Heart left ventricle (tissue), 16 donors: ENCODE data around the gene PPCS. TPM values are rescaled to one million over a fixed set of nuclear protein-coding genes. Genes with fewer than 3 reads are reported as not detected.

ENCODE experiments used
- ATAC-seq, 4 donors: fragments of 200-7000 bp; cut with Tn5 transposase; one replicate each; pipeline ENCODE4 v1.9.1; 2020 to 2022; ENCODE audit warnings: moderate library complexity in 4 of 4, mild to moderate bottlenecking in 3 of 4, moderate number of reproducible peaks in 1 of 4
- DNase-seq, 5 donors: peaks; one replicate each; pipeline ENCODE4 v3.0.0-alpha.2; 2020
- H3K27ac ChIP-seq, 12 donors: fragments of 200-600 bp; sonication (generic) in 4 of 12; one replicate each; pipeline versions ENCODE4 v1.5.0 to v1.8.0; 2016 to 2022; ENCODE audit warnings: mild to moderate bottlenecking in 2 of 12
- H3K27me3 ChIP-seq, 9 donors: fragments of 200-600 bp; sonication (generic) in 2 of 9; one replicate each; pipeline versions ENCODE4 v1.5.1 to v1.8.0; 2016 to 2022; ENCODE audit warnings: mild to moderate bottlenecking in 3 of 9
- H3K36me3 ChIP-seq, 9 donors: fragments of 200-600 bp; sonication (generic) in 2 of 9; one replicate each; pipeline versions ENCODE4 v1.5.0 to v1.8.0; 2018 to 2022; ENCODE audit warnings: mild to moderate bottlenecking in 2 of 9
- H3K4me1 ChIP-seq, 12 donors: fragments of 200-600 bp; sonication (generic) in 4 of 12; one replicate each; pipeline versions ENCODE4 v1.5.0 to v1.8.0; 2016 to 2022; ENCODE audit warnings: mild to moderate bottlenecking in 3 of 12
- H3K4me3 ChIP-seq, 12 donors: fragments of 200-600 bp; sonication (generic) in 4 of 12; one replicate each; pipeline versions ENCODE4 v1.5.0 to v1.8.0; 2017 to 2022; ENCODE audit warnings: mild to moderate bottlenecking in 9 of 12, moderate library complexity in 4 of 12
- H3K9me3 ChIP-seq, 12 donors: fragments of 200-600 bp; sonication (generic) in 4 of 12; one replicate each; pipeline versions ENCODE4 v1.5.0 to v1.8.0; 2016 to 2022; ENCODE audit warnings: mild to moderate bottlenecking in 1 of 12
- CTCF ChIP-seq, 12 donors: fragments of 200-600 bp; sonication (generic) in 4 of 12; IDR thresholded peaks; one replicate each; pipeline versions ENCODE4 v1.5.0 to v1.8.0; 2018 to 2022; ENCODE audit warnings: antibody characterized with exemption in 12 of 12, mild to moderate bottlenecking in 5 of 12
- POLR2A ChIP-seq, 2 donors: fragments of 450-650 bp; IDR thresholded peaks; one replicate each; pipeline ENCODE4 v1.6.1; 2017; ENCODE audit warnings: antibody characterized with exemption in 2 of 2, mild to moderate bottlenecking in 2 of 2, moderate library complexity in 2 of 2
- WGBS, 4 donors: extraction: QIAGEN DNeasy Blood & Tissue Kit in 2 of 4; methylation state at CpG; one replicate each; pipeline versions ENCODE4 v1.1.5 to v1.1.7; 2013 to 2018; 5-methylcytosine and 5-hydroxymethylcytosine counted together
- intact Hi-C, 10 donors: fragments of 100-400 bp; cut with DNase I; formaldehyde crosslinking; loops; one replicate each; pipeline versions ENCODE4 v1.11.1 to v1.14.2; 2022
- polyA plus RNA-seq, 2 donors: library from polyadenylated mRNA; stranded (reverse); fragments of 200-250 nt; gene quantifications; one replicate each; pipeline ENCODE4 v1.2.3, GENCODE V29; 2013
- total RNA-seq, 9 donors: library from RNA; depleted of rRNA in 2 of 9; stranded (reverse); fragments of >200 nt in 2 of 9; fragmentation: NEBNext Ultra II Directional in 3 of 9; extraction: Animal tissue kit (Norgen Biotek cat#: 25700) in 3 of 9; gene quantifications; one replicate each; pipeline versions ENCODE4 v1.1.0 to v1.2.4, GENCODE V29; 2016 to 2023
- donor health status: ischemic (EF 13 %, LVEDD 7.1; RV severe dilation, severe dysfunction).
- donor health status: healthy with polysubstance abuse.
- donor health status: DM: no; HTN: yes; CAD: no.
- donor health status: DM: no; HTN: no; CAD: no.
- donor health status: ischemic (EF 25% LVEDD 6.9; RV normal size, moderate dysfunction).
- donor health status: ischemic (EF 25% LVEDD 5.7; RV mildly dilated, moderate dysfunction).
- donor health status: healthy.
- donor health status: DM: yes; HTN: yes; CAD: no.
- donor health status: ischemic (EF 35%, LVEDD 5.7; RV mildly dilated, moderate dysfunction).
- donor health status: nonischemic (EF 11% LVEDD 7.7; RV severe dilation, severe dysfunction).
- donor health status: DM: yes; HTN: yes; CAD: no.
- donor health status: PGD.
- donor health status: ischemic (EF 29% LVEDD 5.4; RV normal size, mild dysfunction).
- donor health status: nonischemic (EF 23%, LVEDD 6.1; RV moderate dilation, normal function).

PPCS gene
- total and polyA plus RNA-seq, 11 donors: 34.3 to 50.7 (median 42.4) TPM

DNA sequence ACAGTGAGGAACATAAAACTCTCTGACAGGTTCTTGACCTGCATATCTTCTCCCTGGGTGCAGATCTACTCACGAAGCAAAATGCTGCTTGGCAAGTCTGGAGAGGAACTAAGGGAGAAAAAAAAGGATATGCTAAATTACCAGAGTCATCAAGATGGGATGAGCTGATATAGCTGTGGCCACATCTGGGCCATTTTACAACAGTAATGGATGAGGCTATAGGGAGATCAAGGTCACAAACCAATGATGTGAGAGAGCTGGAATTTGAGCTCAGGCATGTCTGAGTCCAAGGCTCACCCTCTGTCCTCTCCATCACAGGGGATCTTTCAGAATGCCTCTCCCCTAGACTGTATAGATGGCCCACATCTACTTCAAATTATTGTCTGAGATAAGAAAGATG is 26.7 kb upstream of the PPCS start:
- H3K27ac ChIP-seq: no peak overlapping the region
- no peaks in the 10 kb centered on the region for H3K9me3 ChIP-seq
- intact Hi-C loops: no loop called here
- H3K4me1 ChIP-seq: peaks cover 0 to 11% (median 2%) of the 10 kb centered on the region in 12 donors
- H3K27me3 ChIP-seq: no peaks in the 10 kb centered on the region
- H3K36me3 ChIP-seq: no peaks in the 10 kb centered on the region
- DNase-seq (no peak), ATAC-seq (no peak)
- WGBS, 4 donors: 64 to 85% (median 77%) methylated on average over 1 of the region's 1 CpG
- no peak overlapping the region for H3K4me3 ChIP-seq
- TF ChIP-seq CTCF (IDR thresholded peaks at IDR 0.05) (no peak), POLR2A (IDR thresholded peaks at IDR 0.05) (no peak)

DNA sequence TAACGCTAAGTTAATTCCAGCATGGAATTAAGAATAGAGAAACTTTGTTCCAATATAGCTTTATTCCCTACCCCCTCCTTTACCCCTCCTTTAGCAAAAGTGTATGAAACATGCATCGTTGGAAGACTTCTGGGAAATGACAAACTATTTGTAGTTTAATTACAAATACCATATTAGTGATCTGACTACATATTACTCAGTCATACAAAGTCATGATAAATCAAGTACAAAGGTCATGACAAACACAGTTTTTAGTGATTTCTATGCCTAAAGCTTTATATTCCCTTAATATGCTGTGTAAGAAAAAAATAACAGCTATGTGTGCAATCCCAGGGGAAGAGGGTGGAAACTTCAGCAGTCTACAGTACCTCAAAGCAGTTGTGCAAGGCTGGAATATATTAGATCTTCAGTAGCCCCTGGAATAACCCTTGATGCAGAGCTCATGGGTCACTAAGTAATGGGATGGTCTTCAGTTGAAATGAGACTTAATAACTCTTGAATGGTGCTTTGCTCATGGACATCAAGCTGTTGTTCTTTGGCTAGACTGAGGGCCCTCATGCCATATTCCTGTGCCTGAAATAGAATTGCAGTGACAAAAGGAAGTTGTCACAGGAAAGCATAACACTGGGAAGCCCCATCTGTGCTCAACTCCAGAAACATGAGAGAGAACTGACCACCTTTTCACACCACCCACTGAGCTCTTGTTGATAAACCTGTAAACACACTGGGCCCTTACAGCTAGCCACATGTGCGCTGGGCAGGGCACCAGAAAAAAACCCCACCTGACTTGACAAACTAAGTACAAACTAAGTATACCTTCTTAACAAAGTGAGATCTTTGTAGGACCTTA is 25.8 kb upstream of the PPCS start:
- Histone ChIP-seq H3K27ac (no peak overlapping the region), H3K4me1 (peaks cover 0 to 11% (median 2%) of the 10 kb centered on the region in 12 donors), H3K27me3 (no peaks in the 10 kb centered on the region), H3K9me3 (no peaks in the 10 kb centered on the region), H3K36me3 (no peaks in the 10 kb centered on the region), H3K4me3 (no peak overlapping the region)
- no peak for ATAC-seq
- intact Hi-C loops: no loop called here
- TF ChIP-seq POLR2A (IDR thresholded peaks at IDR 0.05) (no peak), CTCF (IDR thresholded peaks at IDR 0.05) (no peak)
- 85 to 90% (median 89%) methylated on average over 3 of the region's 3 CpGs for WGBS, 4 donors
- no peak for DNase-seq

DNA sequence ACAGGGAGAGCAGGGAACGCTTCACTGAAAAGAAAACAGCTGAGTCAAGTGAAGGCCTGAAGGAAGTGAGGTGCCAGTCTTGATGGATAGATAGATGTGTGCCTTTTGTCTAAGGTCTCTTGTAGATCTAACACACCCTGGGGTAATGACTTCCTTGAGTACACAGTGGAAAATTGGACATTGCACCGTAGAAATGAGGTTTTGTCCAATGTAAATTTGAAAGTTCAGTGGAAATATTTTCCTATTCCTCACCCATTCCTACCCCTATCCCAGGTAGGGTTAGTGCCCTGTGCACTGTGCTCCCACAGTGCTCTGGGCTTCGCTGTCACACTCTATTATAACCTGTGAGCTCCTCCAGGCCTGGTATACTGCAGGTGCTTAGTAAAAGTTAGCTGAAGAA is 24.8 kb upstream of the PPCS start:
- no peaks in the 10 kb centered on the region for H3K36me3 ChIP-seq
- WGBS, 4 donors: 83 to 93% (median 87%) methylated on average over 3 of the region's 3 CpGs
- H3K27me3 ChIP-seq: no peaks in the 10 kb centered on the region
- no peak overlapping the region for H3K4me3 ChIP-seq
- DNase-seq: no peak
- H3K9me3 ChIP-seq: no peaks in the 10 kb centered on the region
- ATAC-seq: no peak
- H3K4me1 ChIP-seq: peaks cover 0 to 11% (median 2%) of the 10 kb centered on the region in 12 donors
- TF ChIP-seq CTCF (IDR thresholded peaks at IDR 0.05): no peak
- no peak for TF ChIP-seq POLR2A (IDR thresholded peaks at IDR 0.05)
- no peak overlapping the region for H3K27ac ChIP-seq
- intact Hi-C loops: no loop called here

- Histone ChIP-seq H3K4me3 (no peak overlapping the region), H3K27me3 (no peaks in the 10 kb centered on the region), H3K36me3 (no peaks in the 10 kb centered on the region), H3K27ac (no peak overlapping the region), H3K4me1 (peaks cover 0 to 11% (median 2%) of the 10 kb centered on the region in 12 donors), H3K9me3 (no peaks in the 10 kb centered on the region)
- intact Hi-C loops: no loop called here
- DNase-seq (no peak), ATAC-seq (no peak)
- TF ChIP-seq POLR2A (IDR thresholded peaks at IDR 0.05) (no peak), CTCF (IDR thresholded peaks at IDR 0.05) (no peak)
- 67 to 70% (median 69%) methylated on average over 4 of the region's 4 CpGs for WGBS, 4 donors
Measured at GRCh38 chr1:42432714-42433113, 23.6 kb upstream of the PPCS start.
